NCI-H2196 treated with DMSO at 0.1 percent for 48 hours (cell line): Measurements from ENCODE around the gene CYP2A13.
"Not testable (repeated sequence)": the region's sequence is repeated elsewhere in the genome, so short reads cannot be mapped to it uniquely, and the experiment has no call there.

Source experiments
- DNase-seq: peaks from one replicate; lab custom pipeline; 2025; ENCODE audit not compliant: unreplicated experiment; lab: John Stamatoyannopoulos, UW

Gene CYP2A13

DNA sequence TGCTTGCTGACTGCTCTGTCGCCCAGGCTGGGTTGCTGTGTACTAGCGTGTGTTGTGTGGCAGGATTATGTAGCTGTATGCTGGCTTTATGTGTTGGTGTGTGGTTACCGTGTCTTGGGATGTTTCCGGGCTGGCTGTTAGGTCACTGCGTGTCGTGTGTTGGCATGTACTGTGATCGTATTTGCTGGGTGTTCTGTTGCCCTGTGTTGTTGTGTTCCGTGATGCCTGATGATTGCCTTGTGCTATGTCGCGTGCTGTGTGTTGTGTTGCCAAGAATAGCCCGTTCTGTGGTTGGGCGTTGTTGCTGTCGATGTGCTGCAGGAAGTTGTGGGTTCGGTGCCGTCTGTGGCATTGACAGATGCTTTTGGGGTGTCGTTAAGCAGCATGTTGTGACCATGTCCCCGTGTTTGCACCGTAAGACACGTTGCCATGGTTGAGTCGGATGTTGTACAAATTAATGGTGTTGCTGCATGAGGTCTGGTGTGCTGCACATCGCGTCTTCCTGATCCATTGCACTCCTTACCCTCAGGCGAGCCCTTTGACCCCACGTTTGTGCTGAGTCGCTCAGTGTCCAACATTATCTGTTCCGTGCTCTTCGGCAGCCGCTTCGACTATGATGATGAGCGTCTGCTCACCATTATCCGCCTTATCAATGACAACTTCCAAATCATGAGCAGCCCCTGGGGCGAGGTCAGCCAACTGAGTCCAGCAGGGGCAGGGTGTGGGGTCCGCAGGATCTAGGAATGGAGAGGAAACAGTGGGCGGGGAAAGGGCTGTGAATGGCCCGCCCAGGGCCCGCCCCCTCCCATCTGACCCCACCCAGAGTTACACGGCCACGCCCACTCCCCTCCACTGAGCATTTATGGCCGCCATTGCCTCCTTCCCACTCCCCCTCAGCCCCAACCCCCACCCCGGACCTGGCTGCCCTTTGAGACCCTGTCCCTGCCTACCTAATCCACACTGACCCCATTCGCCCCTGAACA lies 33.0 kb downstream of the CYP2A13 start:
- DNase-seq = not testable (repeated sequence)

DNA sequence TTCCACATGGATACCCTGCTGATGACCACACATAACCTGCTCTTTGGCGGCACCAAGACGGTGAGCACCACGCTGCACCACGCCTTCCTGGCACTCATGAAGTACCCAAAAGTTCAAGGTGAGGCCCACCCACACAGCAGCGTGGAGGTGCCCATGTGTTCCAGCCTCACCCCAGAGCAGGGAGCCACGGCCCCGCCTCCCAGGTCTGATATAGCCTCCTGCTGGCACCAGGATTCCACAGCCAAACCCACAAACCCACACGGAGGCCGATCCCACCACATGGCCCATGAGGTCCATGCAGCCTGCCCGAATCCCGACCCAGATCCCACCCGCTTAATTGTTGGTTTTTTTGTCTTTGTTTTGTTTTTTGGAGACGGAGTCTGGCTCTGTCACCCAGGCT lies 34.6 kb downstream of the CYP2A13 start:
- DNase-seq = not testable (repeated sequence)

GRCh38 chr19:41123716-41124294 lies 35.6 kb downstream of the CYP2A13 start:
- DNase-seq = no peak

DNA sequence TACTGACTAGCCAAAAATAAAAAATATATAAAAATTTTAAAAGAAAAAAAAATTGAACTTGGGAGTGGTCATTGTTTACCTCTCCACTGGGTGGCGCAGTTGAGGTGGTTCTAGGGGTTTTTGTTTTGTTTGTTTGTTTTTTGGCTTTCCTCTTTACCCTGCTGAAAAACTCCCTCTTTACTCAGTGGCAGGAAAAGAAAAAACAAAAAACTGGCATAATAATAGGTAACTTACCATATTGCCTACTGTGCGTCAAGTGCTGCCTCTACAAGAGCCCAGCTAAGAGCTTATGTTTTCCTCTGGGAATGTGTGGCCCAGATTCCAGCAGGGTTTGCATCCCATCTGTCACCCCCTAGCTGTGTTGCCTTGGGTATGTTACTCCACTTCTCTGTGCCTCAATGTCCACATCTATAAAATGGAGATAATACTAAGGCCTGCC lies 38.5 kb downstream of the CYP2A13 start:
- not testable (repeated sequence) for DNase-seq

GRCh38 chr19:41127362-41127761 lies 39.1 kb downstream of the CYP2A13 start:
- not testable (repeated sequence) for DNase-seq

GRCh38 chr19:41127801-41128300 lies 39.6 kb downstream of the CYP2A13 start:
- DNase-seq = peak; percentile 30

DNA sequence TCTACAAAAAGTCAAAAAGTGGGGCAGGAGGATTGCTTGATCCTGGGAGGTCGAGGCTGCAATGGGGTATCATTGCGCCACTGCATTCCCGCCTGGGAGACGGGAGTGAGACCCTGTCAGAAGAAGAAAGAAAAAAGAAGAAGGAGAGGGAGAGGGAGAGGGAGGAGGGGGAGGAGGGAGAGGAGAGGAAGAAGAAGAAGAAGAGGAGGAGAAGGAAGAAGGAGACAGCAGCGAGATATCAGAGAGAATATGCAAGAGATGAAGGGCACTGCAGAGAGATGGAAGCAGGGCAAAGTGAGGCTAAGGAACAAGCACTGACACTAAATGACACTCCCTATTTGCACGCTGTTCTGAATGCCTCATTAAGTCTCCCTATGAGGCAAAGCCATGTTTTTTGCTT lies 40.4 kb downstream of the CYP2A13 start:
- DNase-seq = no peak

GRCh38 chr19:41131186-41131585 lies 42.9 kb downstream of the CYP2A13 start:
- DNase-seq = no peak

- no peak for DNase-seq
Observed at GRCh38 chr19:41133260-41133659, 45.0 kb downstream of the CYP2A13 start.

DNA sequence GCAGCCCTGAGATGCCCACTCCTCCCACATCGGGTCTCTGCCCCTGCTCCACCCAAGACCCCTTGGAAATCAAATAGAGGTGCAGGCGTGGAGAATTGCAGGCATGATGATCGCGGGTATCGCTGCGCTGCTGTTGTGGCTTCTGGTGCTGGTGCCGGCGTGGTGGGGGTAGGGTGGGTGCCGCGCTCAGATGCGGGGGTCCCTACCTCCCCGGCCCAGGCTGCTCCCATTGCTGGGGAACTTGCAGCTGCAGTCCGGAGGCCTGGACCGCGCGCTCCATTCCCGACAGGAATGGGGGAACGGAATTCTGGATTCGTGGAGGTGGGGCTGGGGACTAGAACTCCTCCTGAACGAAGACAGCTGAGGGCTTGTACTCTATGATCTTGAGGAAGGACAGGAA lies 46.4 kb downstream of the CYP2A13 start:
- DNase-seq = no peak

DNA sequence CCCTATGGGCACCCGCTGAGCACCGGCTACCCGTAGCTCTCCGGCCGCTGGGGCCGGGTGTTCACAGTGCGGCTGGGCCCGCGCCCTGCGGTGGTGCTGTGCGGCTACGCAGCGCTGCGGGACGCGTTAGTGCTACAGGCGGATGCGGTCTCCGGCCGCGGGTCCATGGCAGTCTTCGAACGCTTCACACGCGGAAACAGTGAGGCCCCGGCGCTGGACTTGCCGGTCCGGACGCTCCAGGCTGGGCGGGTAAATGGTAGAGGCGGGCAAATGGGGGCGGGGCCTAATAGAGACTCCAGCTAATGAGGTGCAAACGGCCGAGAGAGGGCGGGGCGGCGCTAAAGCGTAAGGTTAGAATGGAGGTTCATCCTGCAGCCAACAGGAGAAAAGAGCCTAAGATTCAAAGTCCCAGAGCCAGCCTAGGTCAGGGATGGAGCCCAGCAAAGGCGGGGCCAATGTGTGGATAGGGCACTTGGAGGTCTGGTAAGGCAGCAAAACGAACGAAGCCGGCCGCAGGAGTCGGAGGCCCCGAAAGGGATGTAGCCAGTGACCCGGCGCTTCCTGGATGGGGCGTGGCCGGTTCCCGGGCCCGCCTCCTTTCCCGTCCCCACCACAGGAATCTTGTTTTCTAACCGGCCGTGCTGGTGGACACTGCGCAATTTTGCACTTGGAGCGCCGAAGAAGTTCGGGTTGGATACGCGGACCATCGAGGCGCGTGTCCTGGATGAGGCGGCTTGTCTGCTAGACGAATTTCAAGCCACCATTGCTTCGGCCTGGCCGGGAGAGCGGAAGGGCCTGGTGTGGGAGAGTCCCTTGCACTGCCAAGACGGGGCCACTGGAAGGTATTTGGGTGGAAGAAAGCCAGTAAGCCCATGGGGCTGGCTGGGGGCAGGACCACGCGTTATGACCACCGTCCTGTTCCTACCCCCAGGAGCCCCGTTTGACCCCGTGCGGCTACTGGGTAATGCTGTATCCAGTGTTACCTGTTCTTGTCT lies 47.4 kb downstream of the CYP2A13 start:
- not testable (repeated sequence) for DNase-seq

DNA sequence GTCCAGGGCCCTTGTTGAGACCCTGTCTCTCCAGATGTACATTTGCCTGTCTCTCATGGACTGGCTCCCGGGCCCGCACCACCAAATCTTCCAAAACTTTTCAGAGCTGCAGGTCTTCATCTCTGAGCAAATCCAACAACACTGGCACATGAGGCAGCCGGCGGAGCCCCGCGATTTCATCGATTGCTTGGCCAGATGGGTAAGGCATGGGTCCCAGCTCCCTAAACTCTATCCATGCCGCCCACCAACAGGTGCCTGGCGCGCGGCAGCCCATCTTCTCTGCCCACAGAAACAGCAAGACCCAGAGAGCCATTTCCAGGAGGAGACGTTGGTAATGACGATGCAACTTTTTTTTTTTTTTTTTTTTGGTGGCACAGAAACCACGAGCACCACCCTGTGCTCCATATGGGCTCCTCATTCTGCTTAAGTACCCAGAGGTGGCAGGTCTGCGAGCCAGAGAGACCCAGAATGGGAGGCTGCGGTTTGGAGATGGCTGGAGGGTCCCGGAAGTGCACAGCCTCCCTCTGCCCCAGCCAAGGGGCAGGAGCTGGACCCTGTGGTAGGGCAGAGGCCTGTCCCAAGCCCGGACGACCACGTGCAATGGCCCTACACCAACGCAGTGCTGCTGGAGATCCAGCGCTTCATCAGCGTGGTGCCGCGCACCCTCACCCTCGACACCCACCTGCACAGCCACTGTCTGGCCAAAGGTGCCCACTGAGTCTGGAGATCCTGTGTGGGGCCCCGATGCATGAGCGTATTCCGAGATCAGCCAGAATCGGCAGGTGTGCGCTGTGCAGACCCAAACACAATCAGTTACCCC lies 48.6 kb downstream of the CYP2A13 start:
- DNase-seq = no peak

GRCh38 chr19:41144403-41144802 lies 56.2 kb downstream of the CYP2A13 start:
- DNase-seq = peak; percentile 14
